Retinal pigment epithelial cell (primary cell): ENCODE measurements around the gene ADCY2.

ENCODE experiments used
- DNase-seq: peaks from one replicate; pipeline ENCODE4 v3.0.0-alpha.2; 2010; ENCODE audit warnings: low read depth
- H3K4me3 ChIP-seq: 2 replicates; pipeline ENCODE4 v1.5.1; 2011; ENCODE audit warnings: mild to moderate bottlenecking, low read length, control low read depth, moderate library complexity
- TF ChIP-seq, protein P1 (sequence below): conservative IDR thresholded peaks from 2 replicates; pipeline ENCODE4 v1.5.1; 2011; ENCODE audit warnings: low read depth, low read length, control low read depth, inconsistent platforms

The ADCY2 gene

DNA sequence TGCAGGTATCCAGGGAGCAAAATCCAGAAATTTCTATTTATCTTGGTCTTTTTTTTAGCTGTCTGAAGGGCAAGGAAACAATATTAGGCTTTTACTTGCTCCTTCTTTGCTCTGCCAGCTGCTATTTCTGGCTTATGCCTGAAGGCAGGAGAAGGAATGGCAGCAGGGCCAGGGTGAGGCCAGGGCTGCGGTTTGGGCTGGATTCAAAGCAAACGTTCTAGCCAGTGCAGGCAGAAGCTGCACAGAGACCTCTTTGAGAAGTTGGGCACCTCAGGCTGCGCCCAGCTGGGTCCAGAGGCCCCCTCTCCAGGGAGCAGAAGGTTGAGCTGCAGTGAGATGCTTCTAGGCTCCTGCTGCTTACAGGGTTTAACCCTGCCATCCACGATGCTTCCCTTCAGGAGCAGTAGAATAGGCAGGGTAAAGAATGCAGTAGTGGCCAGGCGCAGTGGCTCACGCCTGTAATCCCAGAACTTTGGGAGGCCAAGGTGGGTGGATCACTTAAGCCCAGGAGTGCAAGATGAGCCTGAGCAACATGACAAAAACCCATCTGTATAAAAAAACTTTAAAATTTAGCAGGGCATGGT lies 201.2 kb downstream of the ADCY2 start:
- H3K4me3 ChIP-seq, result no peak overlapping the region
- TF ChIP-seq, protein P1, sequence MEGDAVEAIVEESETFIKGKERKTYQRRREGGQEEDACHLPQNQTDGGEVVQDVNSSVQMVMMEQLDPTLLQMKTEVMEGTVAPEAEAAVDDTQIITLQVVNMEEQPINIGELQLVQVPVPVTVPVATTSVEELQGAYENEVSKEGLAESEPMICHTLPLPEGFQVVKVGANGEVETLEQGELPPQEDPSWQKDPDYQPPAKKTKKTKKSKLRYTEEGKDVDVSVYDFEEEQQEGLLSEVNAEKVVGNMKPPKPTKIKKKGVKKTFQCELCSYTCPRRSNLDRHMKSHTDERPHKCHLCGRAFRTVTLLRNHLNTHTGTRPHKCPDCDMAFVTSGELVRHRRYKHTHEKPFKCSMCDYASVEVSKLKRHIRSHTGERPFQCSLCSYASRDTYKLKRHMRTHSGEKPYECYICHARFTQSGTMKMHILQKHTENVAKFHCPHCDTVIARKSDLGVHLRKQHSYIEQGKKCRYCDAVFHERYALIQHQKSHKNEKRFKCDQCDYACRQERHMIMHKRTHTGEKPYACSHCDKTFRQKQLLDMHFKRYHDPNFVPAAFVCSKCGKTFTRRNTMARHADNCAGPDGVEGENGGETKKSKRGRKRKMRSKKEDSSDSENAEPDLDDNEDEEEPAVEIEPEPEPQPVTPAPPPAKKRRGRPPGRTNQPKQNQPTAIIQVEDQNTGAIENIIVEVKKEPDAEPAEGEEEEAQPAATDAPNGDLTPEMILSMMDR, result no peak
- no peak for DNase-seq

GRCh38 chr5:7606840-7607465 lies 211.0 kb downstream of the ADCY2 start:
- no peak for DNase-seq
- H3K4me3 ChIP-seq, result no peak overlapping the region
- TF ChIP-seq, protein P1, result no peak

- H3K4me3 ChIP-seq, result no peak overlapping the region
- no peak for DNase-seq
- TF ChIP-seq, protein P1, result no peak
These were observed 212.8 kb downstream of the ADCY2 start for GRCh38 chr5:7608772-7609171.

- DNase-seq, result no peak
- TF ChIP-seq, protein P1, result no peak
These were observed 213.8 kb downstream of the ADCY2 start for GRCh38 chr5:7609726-7610125.

DNA sequence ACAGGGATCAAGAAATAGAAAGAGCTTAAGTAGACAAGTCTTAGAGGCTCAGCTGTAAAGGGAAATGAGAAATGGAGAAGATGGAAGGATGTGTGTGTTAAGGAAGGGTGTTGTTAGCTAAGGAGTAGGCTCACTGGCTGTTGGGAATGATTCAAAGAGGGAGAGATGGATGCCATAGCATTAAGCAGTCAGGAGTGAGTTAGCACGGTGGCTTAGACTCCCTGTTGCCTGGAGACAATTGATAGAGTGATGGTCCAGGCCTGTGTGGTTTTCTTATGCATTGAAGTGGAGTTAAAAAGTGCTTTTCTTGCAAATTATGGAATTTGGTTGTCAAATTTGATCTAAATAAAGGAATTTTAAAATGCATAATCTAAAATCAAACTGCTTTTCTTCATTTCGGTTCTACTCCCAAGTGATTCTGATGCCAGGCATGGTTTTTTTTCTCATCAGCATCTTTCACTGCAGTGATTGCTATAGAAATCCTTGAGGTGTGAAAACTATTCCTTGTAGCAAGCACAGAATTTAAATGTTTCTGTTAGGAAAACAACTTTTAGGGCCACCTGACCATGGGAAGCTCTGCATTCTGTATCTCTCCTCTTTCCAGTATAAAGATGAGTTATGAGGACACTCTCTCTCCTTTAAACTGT lies 214.7 kb downstream of the ADCY2 start:
- no peak for DNase-seq

More at GRCh38 chr5:7609726-7610125, 213.8 kb downstream of the ADCY2 start:
- H3K4me3 ChIP-seq, result no peak overlapping the region

DNA sequence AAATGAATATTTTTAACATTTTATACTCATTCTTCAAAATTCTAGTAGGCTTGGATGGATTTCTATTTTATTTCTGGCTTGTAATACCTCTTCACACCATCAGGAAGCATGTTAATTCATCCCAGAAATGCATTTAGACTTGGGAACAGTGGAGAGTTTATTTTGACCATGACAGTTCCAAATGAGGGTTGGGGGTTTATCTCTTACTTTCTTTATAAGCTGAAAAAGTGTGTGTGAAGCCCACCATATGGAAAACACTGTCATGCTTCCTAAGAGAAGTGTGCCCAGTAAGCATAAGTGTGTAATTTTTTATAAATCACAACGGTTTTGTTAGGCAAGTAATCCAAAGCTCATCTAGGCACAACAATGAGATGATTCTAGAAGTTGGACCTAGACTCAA lies 215.6 kb downstream of the ADCY2 start:
- DNase-seq, result no peak
- H3K4me3 ChIP-seq, result no peak overlapping the region
- TF ChIP-seq, protein P1, result no peak

More for the DNA sequence above, 214.7 kb downstream of the ADCY2 start:
- TF ChIP-seq, protein P1, result no peak
- H3K4me3 ChIP-seq, result no peak overlapping the region

- DNase-seq, result no peak
- no peak overlapping the region for H3K4me3 ChIP-seq
- TF ChIP-seq, protein P1, result no peak
These were observed 219.7 kb downstream of the ADCY2 start for GRCh38 chr5:7615566-7616061.
